Fibroblast of pulmonary artery (primary cell): Measurements from ENCODE around the gene IKZF1.

Experiments
- DNase-seq: peaks from one replicate; pipeline ENCODE4 v3.0.0-alpha.2; 2010; ENCODE audit warnings: low read depth
- H3K4me3 ChIP-seq: replicated peaks from 2 replicates; pipeline ENCODE4 v1.5.1; 2011; ENCODE audit warnings: low read depth, mild to moderate bottlenecking, control low read depth, low read length, moderate library complexity
- CTCF ChIP-seq: IDR thresholded peaks from 2 replicates; pipeline ENCODE4 v1.5.1; 2011; ENCODE audit warnings: mild to moderate bottlenecking, control low read depth, low read length, inconsistent platforms; ENCODE audit errors: missing control alignments

The IKZF1 gene

GRCh38 chr7:50371551-50372021 is 67.1 kb downstream of the IKZF1 start:
- TF ChIP-seq CTCF, result no peak
- H3K4me3 ChIP-seq, result no peak overlapping the region
- no peak for DNase-seq

- H3K4me3 ChIP-seq, result no peak overlapping the region
- TF ChIP-seq CTCF, result no peak
- DNase-seq, result no peak
Measured at GRCh38 chr7:50372923-50373322, 68.4 kb downstream of the IKZF1 start.

DNA sequence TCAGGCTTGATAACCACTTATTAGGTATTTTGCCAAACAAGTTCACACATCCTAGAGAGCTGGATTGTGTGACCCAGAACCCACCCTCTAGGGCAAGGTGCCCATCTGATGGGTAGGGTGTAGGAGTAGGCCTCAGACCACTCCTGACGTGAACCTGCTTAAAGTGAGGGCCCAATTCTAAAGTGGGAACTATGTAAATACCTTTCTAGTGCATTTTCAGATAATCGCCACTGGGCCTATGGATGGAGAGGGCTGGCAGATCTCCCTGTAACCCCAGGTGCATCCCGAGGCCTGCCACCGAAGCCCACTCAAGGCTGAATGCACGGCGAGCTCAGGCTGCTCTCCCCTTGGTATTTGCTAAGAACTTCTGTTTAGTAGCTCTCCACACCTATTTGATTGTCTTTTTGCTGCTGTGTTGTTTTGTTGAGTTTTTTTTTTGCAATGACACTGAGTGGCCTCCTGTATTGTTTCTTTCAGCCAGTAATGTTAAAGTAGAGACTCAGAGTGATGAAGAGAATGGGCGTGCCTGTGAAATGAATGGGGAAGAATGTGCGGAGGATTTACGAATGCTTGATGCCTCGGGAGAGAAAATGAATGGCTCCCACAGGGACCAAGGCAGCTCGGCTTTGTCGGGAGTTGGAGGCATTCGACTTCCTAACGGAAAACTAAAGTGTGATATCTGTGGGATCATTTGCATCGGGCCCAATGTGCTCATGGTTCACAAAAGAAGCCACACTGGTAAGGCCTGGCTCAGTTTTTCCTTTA is 71.7 kb downstream of the IKZF1 start:
- no peak overlapping the region for H3K4me3 ChIP-seq
- TF ChIP-seq CTCF, result no peak
- DNase-seq, result no peak

DNA sequence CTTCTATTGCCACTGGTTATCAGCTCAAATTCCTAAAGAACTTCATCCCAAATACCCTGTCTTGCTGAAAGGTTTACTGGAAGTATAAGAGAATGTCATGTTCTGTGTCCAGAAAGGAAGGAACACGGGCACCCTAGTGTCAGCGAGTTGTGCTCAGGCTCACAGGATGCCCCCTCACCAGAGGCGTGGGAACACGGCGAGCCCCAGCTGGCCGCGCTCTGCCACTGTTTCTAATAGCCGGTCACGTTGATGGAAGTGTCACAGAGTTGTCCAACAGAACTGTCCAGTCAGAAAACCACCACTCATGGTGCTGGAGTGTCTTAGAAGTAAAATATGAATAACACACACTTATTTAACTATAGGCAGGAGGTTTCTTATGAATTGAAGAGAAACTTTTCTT is 72.8 kb downstream of the IKZF1 start:
- no peak overlapping the region for H3K4me3 ChIP-seq
- DNase-seq, result no peak
- no peak for TF ChIP-seq CTCF

DNA sequence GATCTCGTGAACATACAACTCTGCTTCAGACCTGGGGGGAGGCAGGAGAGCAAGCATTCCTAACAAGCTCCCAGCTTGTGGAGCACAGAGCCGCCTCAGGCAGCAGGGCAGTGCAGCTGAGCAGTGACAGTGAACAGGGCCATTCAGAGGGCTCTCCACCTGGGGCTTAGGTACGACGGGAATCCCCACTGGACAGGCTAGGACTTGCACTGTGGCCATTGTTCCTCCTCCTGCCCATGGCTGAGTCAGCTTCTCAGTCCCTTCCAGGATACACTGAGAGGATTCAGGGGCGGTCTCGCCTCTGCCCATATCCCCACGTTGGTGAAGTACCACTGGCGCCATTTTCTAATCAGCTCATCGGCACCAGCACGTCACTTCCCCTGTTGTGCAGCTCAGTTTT is 74.6 kb downstream of the IKZF1 start:
- no peak for TF ChIP-seq CTCF
- no peak overlapping the region for H3K4me3 ChIP-seq
- DNase-seq, result no peak

GRCh38 chr7:50379539-50379938 is 75.0 kb downstream of the IKZF1 start:
- no peak overlapping the region for H3K4me3 ChIP-seq
- DNase-seq, result no peak
- no peak for TF ChIP-seq CTCF

- H3K4me3 ChIP-seq, result no peak overlapping the region
- no peak for TF ChIP-seq CTCF
- DNase-seq, result no peak
Measured at GRCh38 chr7:50382455-50382854, 77.9 kb downstream of the IKZF1 start.
